ENCODE measurements around the gene HELZ. TPM values are rescaled to one million over a fixed set of nuclear protein-coding genes. Genes with fewer than 3 reads are reported as not detected.

The HELZ gene
- polyA plus RNA-seq, 3 donors = 24.8 to 44.1 (median 39.9) TPM

GRCh38 chr17:67021743-67022450 is 223.1 kb downstream of the HELZ start:
- no peak overlapping the region for H3K4me3 Mint-ChIP-seq
- no peak overlapping the region for H3K27ac ChIP-seq (ENCODE audit: low read depth in 1 of 2, low read length in 2 of 2)
- no peak overlapping the region for H3K9ac ChIP-seq (ENCODE audit: insufficient read depth, low read length, poor library complexity, severe bottlenecking)
- H3K27me3 Mint-ChIP-seq (ENCODE audit: low read depth in 3 of 3) = peaks cover 2 to 9% (median 5%) of the 10 kb centered on the region in 3 donors
- H3K36me3 ChIP-seq (replicated peaks in 1 of 2; ENCODE audit: control insufficient read depth in 1 of 2, insufficient read depth in 2 of 2, low read length in 2 of 2) = no peaks in the 10 kb centered on the region
- H3K4me2 ChIP-seq (replicated peaks; ENCODE audit: extremely low read depth, low read length, poor library complexity, severe bottlenecking) = no peak overlapping the region
- DNase-seq = no peak
- H3K4me1 ChIP-seq (ENCODE audit: control insufficient read depth in 1 of 2, insufficient read depth in 2 of 2, low read length in 2 of 2) = no peaks in the 10 kb centered on the region
- H3K9me3 ChIP-seq (replicated peaks in 1 of 2; ENCODE audit: control insufficient read depth in 1 of 2, insufficient read depth in 1 of 2, low read length in 2 of 2) = no peaks in the 10 kb centered on the region
- no peaks in the 10 kb centered on the region for H3K27me3 ChIP-seq (ENCODE audit: control insufficient read depth in 2 of 2, insufficient read depth in 2 of 2, low read length in 2 of 2)
- H3K79me2 ChIP-seq (ENCODE audit: insufficient read depth, low read length) = no peaks in the 10 kb centered on the region
- no peak for TF ChIP-seq CTCF (IDR thresholded peaks at IDR 0.05)
- H3K4me1 Mint-ChIP-seq = no peaks in the 10 kb centered on the region
- no peak overlapping the region for H3K27ac Mint-ChIP-seq
- H2AFZ ChIP-seq (ENCODE audit: insufficient read depth, low read depth, low read length, poor library complexity, severe bottlenecking) = no peak overlapping the region
- no peaks in the 10 kb centered on the region for H3K9me3 Mint-ChIP-seq
- no peaks in the 10 kb centered on the region for H3K36me3 Mint-ChIP-seq
- H3K4me3 ChIP-seq (replicated peaks in 1 of 3; ENCODE audit: low read depth in 2 of 3, low read length in 3 of 3) = no peak overlapping the region
- WGBS (ENCODE audit: insufficient coverage) = 86% methylated on average over 3 of the region's 16 CpGs
- no peaks in the 10 kb centered on the region for H4K20me1 ChIP-seq (ENCODE audit: insufficient read depth, low read length)
- intact Hi-C loops (cut with micrococcal nuclease) = no loop called here

- H3K9me3 ChIP-seq (replicated peaks in 1 of 2; ENCODE audit: control insufficient read depth in 1 of 2, insufficient read depth in 1 of 2, low read length in 2 of 2) = no peaks in the 10 kb centered on the region
- intact Hi-C loops (cut with micrococcal nuclease) = no loop called here
- no peaks in the 10 kb centered on the region for H4K20me1 ChIP-seq (ENCODE audit: insufficient read depth, low read length)
- no peaks in the 10 kb centered on the region for H3K27me3 ChIP-seq (ENCODE audit: control insufficient read depth in 2 of 2, insufficient read depth in 2 of 2, low read length in 2 of 2)
- no peaks in the 10 kb centered on the region for H3K4me1 ChIP-seq (ENCODE audit: control insufficient read depth in 1 of 2, insufficient read depth in 2 of 2, low read length in 2 of 2)
- DNase-seq = no peak
- no peaks in the 10 kb centered on the region for H3K79me2 ChIP-seq (ENCODE audit: insufficient read depth, low read length)
- H3K4me3 Mint-ChIP-seq = no peak overlapping the region
- peaks cover 0 to 2% (median 0%) of the 10 kb centered on the region in 7 donors for H3K9me3 Mint-ChIP-seq
- H3K36me3 ChIP-seq (replicated peaks in 1 of 2; ENCODE audit: control insufficient read depth in 1 of 2, insufficient read depth in 2 of 2, low read length in 2 of 2) = no peaks in the 10 kb centered on the region
- H3K9ac ChIP-seq (ENCODE audit: insufficient read depth, low read length, poor library complexity, severe bottlenecking) = no peak overlapping the region
- H3K4me1 Mint-ChIP-seq = no peaks in the 10 kb centered on the region
- no peak overlapping the region for H3K4me2 ChIP-seq (replicated peaks; ENCODE audit: extremely low read depth, low read length, poor library complexity, severe bottlenecking)
- no peak overlapping the region for H2AFZ ChIP-seq (ENCODE audit: insufficient read depth, low read depth, low read length, poor library complexity, severe bottlenecking)
- no peaks in the 10 kb centered on the region for H3K36me3 Mint-ChIP-seq
- H3K27ac Mint-ChIP-seq = no peak overlapping the region
- H3K4me3 ChIP-seq (replicated peaks in 1 of 3; ENCODE audit: low read depth in 2 of 3, low read length in 3 of 3) = no peak overlapping the region
- TF ChIP-seq CTCF (IDR thresholded peaks at IDR 0.05) = no peak
- 93% methylated on average over 6 of the region's 7 CpGs for WGBS (ENCODE audit: insufficient coverage)
- H3K27me3 Mint-ChIP-seq (ENCODE audit: low read depth in 3 of 3) = peaks cover 2 to 11% (median 5%) of the 10 kb centered on the region in 3 donors
- no peak overlapping the region for H3K27ac ChIP-seq (ENCODE audit: low read depth in 1 of 2, low read length in 2 of 2)
Observed at GRCh38 chr17:67021196-67021595, 223.8 kb downstream of the HELZ start.

Small RNAs within 50 kb of the gene (small RNA-seq; reads per million reads assigned to genes)
- gene AC007448.1 (ENCODE audit: insufficient read length, low read depth) = not detected
- not detected for gene RF00393 (ENCODE audit: insufficient read length, low read depth)
- not detected for gene RNA5SP447 (ENCODE audit: insufficient read length, low read depth)

Other genes starting within 250 kb of the HELZ start
- not detected for gene CACNG1, start 200.6 kb downstream of the HELZ start, polyA plus RNA-seq
- gene PSMD12, start 121.4 kb upstream of the HELZ start, polyA plus RNA-seq = 10 to 100 TPM; 16.2 to 30.7 (median 17.8) TPM
- gene PITPNC1, start 132.1 kb upstream of the HELZ start, polyA plus RNA-seq = 10 to 100 TPM; 18.5 to 31.0 (median 21.7) TPM

Measured in CD14-positive monocyte (primary cell).